ENCODE measurements around the gene PRSS57. TPM values are rescaled to one million over a fixed set of nuclear protein-coding genes. Genes with fewer than 3 reads are reported as not detected.

PRSS57 gene
- total RNA-seq, 4 donors from 2014 or later, result 0.34 TPM; not detected in 3

DNA sequence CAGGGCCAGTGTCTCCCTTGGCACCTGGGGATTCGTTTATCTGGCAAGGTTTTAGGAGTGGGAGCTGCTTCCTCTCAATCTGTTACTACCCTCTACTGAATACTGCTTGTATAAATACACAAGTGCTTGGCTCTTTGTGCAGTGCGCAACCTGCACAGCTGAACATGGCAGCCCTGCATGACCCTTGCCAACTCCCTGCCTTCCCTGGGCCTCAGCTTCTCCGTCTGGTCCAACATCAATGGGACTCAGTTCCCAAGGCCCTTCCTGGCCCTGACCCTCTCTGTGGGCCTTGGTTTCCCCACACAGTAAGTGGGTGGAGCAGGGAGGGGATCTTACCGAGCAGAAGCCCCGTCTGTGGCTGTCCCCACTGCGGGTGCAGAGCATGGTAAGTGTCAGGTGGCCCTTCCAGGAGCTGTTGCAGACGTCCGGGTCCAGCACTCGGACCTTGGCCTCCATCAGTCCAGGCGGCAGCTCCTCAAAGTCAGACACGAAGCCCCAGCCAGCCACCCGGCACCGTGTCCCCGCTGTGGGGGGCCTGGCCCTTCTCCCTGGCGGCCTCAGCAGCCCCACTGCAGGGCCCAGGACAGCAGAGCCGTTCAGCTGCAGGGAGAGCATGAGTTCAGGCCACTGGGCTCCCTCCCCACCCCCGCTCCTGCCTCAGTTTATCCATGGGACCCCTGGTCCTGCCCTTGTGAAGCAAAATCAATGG, 8.5 kb downstream of the PRSS57 start:
- DNase-seq (ENCODE audit: extremely low spot score), result no peak
- Histone ChIP-seq H3K27ac (replicated peaks in 1 of 4) (no peak overlapping the region), H3K9me3 (no peaks in the 10 kb centered on the region), H3K4me3 (no peak overlapping the region), H3K27me3 (no peaks in the 10 kb centered on the region), H3K4me1 (no peaks in the 10 kb centered on the region), H3K36me3 (peaks cover 0 to 2% (median 1%) of the 10 kb centered on the region in 4 donors)
- intact Hi-C loops (cut with DNase I), result no loop called here
- TF ChIP-seq EP300 (IDR thresholded peaks at IDR 0.05), result no peak
- no peak for TF ChIP-seq POLR2A (IDR thresholded peaks at IDR 0.05; ENCODE audit: low read depth)
- no peak for TF ChIP-seq POLR2AphosphoS5 (IDR thresholded peaks at IDR 0.05)
- TF ChIP-seq, protein P1, sequence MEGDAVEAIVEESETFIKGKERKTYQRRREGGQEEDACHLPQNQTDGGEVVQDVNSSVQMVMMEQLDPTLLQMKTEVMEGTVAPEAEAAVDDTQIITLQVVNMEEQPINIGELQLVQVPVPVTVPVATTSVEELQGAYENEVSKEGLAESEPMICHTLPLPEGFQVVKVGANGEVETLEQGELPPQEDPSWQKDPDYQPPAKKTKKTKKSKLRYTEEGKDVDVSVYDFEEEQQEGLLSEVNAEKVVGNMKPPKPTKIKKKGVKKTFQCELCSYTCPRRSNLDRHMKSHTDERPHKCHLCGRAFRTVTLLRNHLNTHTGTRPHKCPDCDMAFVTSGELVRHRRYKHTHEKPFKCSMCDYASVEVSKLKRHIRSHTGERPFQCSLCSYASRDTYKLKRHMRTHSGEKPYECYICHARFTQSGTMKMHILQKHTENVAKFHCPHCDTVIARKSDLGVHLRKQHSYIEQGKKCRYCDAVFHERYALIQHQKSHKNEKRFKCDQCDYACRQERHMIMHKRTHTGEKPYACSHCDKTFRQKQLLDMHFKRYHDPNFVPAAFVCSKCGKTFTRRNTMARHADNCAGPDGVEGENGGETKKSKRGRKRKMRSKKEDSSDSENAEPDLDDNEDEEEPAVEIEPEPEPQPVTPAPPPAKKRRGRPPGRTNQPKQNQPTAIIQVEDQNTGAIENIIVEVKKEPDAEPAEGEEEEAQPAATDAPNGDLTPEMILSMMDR (IDR thresholded peaks at IDR 0.05), result no peak
- WGBS, result 86% methylated on average over 4 of the region's 17 CpGs

DNA sequence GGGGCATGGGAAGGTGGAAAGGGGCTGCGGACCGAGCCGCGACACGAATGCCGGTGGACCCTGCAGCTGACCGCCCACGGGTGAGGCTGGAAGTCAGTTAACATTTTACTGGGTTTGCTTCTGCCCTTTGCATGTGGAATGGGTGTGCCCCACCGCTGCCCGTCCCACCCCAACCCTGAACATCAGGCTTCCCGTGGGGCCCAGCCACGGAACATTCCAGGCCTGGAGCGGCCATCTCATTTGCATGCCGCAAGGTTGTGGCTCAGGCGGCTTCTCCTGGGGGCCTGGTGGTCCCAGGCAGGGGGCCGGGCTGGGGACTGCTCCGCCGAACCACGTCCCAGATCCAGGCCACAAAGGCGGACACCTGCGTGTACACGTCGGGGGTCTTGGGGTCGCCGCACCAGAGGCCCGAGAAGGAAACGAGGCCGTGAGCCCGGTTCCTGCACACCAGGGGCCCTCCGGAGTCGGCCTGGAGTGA, 9.8 kb downstream of the PRSS57 start:
- TF ChIP-seq POLR2AphosphoS5 (IDR thresholded peaks at IDR 0.05) (peak in 1 of 2 donors; percentile 6), POLR2A (IDR thresholded peaks at IDR 0.05; ENCODE audit: low read depth) (no peak)
- no peak for DNase-seq (ENCODE audit: extremely low spot score)
- intact Hi-C loops (cut with DNase I), result no loop called here
- 82% methylated on average over 25 of the region's 31 CpGs for WGBS
- Histone ChIP-seq H3K4me3 (no peak overlapping the region), H3K9me3 (no peaks in the 10 kb centered on the region), H3K4me1 (peaks cover 0 to 12% (median 11%) of the 10 kb centered on the region in 4 donors), H3K36me3 (peaks cover 0 to 8% (median 7%) of the 10 kb centered on the region in 4 donors), H3K27me3 (no peaks in the 10 kb centered on the region), H3K27ac (replicated peaks in 1 of 4) (no peak overlapping the region)

GRCh38 chr19:682678-683320, 12.5 kb downstream of the PRSS57 start:
- TF ChIP-seq EP300 (IDR thresholded peaks at IDR 0.05) (no peak), POLR2AphosphoS5 (IDR thresholded peaks at IDR 0.05) (peak in 1 of 2 donors; percentile 42)
- H3K4me3 ChIP-seq, result no peak overlapping the region

GRCh38 chr19:681029-682019, 13.9 kb downstream of the PRSS57 start:
- Histone ChIP-seq H3K4me1 (peaks cover 23 to 49% (median 47%) of the 10 kb centered on the region in 4 donors), H3K9me3 (no peaks in the 10 kb centered on the region), H3K4me3 (peak overlapping the region; percentile 80 to 98 (median 82)), H3K27me3 (peaks cover 0 to 13% (median 0%) of the 10 kb centered on the region in 4 donors), H3K36me3 (peaks cover 0 to 8% (median 7%) of the 10 kb centered on the region in 4 donors), H3K27ac (replicated peaks in 1 of 4) (peak overlapping the region; percentile 95 to 99 (median 96))
- DNase-seq (ENCODE audit: extremely low spot score), result no peak
- TF ChIP-seq, protein P1 (IDR thresholded peaks at IDR 0.05), result no peak
- intact Hi-C loops (cut with DNase I), result no loop called here
- WGBS, result 71% methylated on average over 31 of the region's 54 CpGs

More at GRCh38 chr19:682678-683320, 12.5 kb downstream of the PRSS57 start:
- H3K36me3 ChIP-seq, result peaks cover 0 to 8% (median 7%) of the 10 kb centered on the region in 4 donors
- 87% methylated on average over 7 of the region's 25 CpGs for WGBS
- H3K27me3 ChIP-seq, result no peaks in the 10 kb centered on the region
- intact Hi-C loops (cut with DNase I), result no loop called here
- H3K27ac ChIP-seq (replicated peaks in 1 of 4), result no peak overlapping the region
- DNase-seq (ENCODE audit: extremely low spot score), result no peak
- no peaks in the 10 kb centered on the region for H3K9me3 ChIP-seq
- H3K4me1 ChIP-seq, result peaks cover 16 to 34% (median 32%) of the 10 kb centered on the region in 4 donors

DNA sequence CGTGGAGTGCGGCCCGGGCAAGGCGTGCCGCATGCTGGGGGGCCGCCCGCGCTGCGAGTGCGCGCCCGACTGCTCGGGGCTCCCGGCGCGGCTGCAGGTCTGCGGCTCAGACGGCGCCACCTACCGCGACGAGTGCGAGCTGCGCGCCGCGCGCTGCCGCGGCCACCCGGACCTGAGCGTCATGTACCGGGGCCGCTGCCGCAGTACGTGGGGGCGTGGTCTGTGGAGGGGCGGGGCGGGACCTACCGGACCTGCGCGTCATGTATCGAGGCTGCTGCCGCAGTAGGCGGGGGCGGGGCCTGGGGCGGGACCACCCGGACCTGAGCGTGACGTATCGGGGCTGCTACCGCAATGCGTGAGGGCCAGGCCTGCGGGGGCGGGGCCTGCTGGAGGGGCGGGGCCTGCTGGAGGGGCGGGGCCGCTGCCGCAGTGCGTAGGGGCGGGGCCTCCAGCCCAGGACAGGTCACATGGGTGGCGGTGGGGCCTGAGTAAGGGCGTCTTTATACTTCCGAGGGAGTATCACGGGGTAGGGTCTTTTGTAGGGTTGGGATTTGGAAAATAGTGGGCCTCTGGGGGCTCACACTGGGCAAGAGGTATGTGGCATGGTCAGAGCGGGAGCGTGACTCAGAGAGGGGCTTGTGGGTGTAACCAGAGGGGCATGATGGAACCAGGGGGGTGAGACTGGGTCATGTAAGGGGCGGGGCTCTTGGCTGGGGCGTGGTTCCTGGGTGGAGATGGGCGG, 14.8 kb downstream of the PRSS57 start:
- intact Hi-C loops (cut with DNase I), result no loop called here
- peaks cover 26 to 57% (median 55%) of the 10 kb centered on the region in 4 donors for H3K4me1 ChIP-seq

More for the DNA sequence above, 14.8 kb downstream of the PRSS57 start:
- Histone ChIP-seq H3K9me3 (no peaks in the 10 kb centered on the region), H3K27me3 (peaks cover 0 to 15% (median 0%) of the 10 kb centered on the region in 4 donors), H3K36me3 (peaks cover 0 to 8% (median 7%) of the 10 kb centered on the region in 4 donors), H3K4me3 (peak overlapping the region; percentile 80 to 98 (median 82)), H3K27ac (replicated peaks in 1 of 4) (peak overlapping the region; percentile 95 to 99 (median 96))
- peak; percentile 70 for TF ChIP-seq POLR2A (IDR thresholded peaks at IDR 0.05; ENCODE audit: low read depth)
- TF ChIP-seq EP300 (IDR thresholded peaks at IDR 0.05), result no peak
- TF ChIP-seq POLR2AphosphoS5 (IDR thresholded peaks at IDR 0.05), result peak; percentile 90 to 91
- TF ChIP-seq, protein P1 (IDR thresholded peaks at IDR 0.05), result peak; percentile 46 to 61 (median 57)
- DNase-seq (ENCODE audit: extremely low spot score), result peak; percentile 100
- 0% methylated on average over 8 of the region's 70 CpGs for WGBS
